Vagina (tissue), 2 donors: ENCODE measurements around the gene CORO6.

Experiments
- POLR2A ChIP-seq, 2 donors: fragments of 450-650 bp; IDR thresholded peaks; one replicate each; pipeline ENCODE4 v1.6.1; 2017; ENCODE audit warnings: antibody characterized with exemption in 2 of 2, mild to moderate bottlenecking in 2 of 2, moderate library complexity in 2 of 2
- POLR2AphosphoS5 ChIP-seq, 2 donors: sonication (generic); formaldehyde crosslinking; IDR thresholded peaks; one replicate each; pipeline ENCODE4 v1.9.0; 2017; ENCODE audit warnings: antibody characterized with exemption in 2 of 2, mild to moderate bottlenecking in 2 of 2, low read depth in 1 of 2; ENCODE audit not compliant: insufficient read depth in 1 of 2

DNA sequence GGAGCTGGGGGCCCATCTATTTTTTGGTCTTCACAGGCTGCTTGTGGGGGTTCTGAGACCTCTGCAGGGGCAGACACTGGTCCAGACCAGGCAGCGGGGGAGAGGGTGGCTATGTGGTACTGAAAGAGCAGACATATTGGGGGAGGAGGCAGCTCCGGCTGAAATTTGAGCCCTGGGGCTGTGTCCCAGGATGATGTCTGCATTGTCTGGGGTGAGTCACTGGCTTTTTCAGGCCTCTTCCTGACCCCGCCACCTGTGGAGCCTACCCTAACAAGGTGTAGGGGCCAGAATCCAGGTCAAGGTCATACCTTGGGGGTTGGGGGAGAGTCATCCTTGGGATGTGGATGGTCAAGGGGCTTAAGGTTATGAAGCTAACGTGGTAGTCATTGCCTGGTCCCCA lies 2.4 kb downstream of the CORO6 start:
- TF ChIP-seq POLR2A (IDR thresholded peaks at IDR 0.05): no peak
- no peak for TF ChIP-seq POLR2AphosphoS5 (IDR thresholded peaks at IDR 0.05; ENCODE audit: insufficient read depth in 1 of 2, low read depth in 1 of 2)
